Large intestine (tissue), 3 donors: ENCODE results near the gene CYB5A. TPM values are rescaled to one million over a fixed set of nuclear protein-coding genes. Genes with fewer than 3 reads are reported as not detected.

Experiments used
- DNase-seq, 2 donors: peaks; one replicate each; pipeline versions ENCODE4 v3.0.0 to v3.0.0-alpha.2; 2013
- H3K27ac ChIP-seq: one replicate; pipeline ENCODE4 v1.5.1; 2013; ENCODE audit warnings: low read length
- H3K27me3 ChIP-seq: 2 replicates; pipeline ENCODE4 v1.6.1; 2013; ENCODE audit warnings: low read length; ENCODE audit not compliant: control insufficient read depth, insufficient read depth
- H3K36me3 ChIP-seq: 2 replicates; pipeline ENCODE4 v1.6.1; 2013; ENCODE audit warnings: low read length; ENCODE audit not compliant: control insufficient read depth, insufficient read depth
- H3K4me1 ChIP-seq: one replicate; pipeline ENCODE4 v1.6.1; 2013; ENCODE audit warnings: low read length; ENCODE audit not compliant: control insufficient read depth, insufficient read depth
- H3K4me3 ChIP-seq: one replicate; pipeline ENCODE4 v1.5.1; 2013; ENCODE audit warnings: low read length
- H3K9me3 ChIP-seq: one replicate; pipeline ENCODE4 v1.6.1; 2013; ENCODE audit warnings: mild to moderate bottlenecking, low read depth, low read length, moderate library complexity; ENCODE audit not compliant: control insufficient read depth
- WGBS: methylation state at CpG from one replicate; pipeline ENCODE4 v1.1.5; 2013; ENCODE audit warnings: low lambda C conversion rate; ENCODE audit not compliant: insufficient coverage; 5-methylcytosine and 5-hydroxymethylcytosine counted together
- polyA plus RNA-seq: library from polyadenylated mRNA; unstranded; fragments of 120-200 nt; gene quantifications from one replicate; pipeline ENCODE4 v1.2.1, GENCODE V29; 2013

Gene CYB5A
- polyA plus RNA-seq, 1 donor = 112 TPM

DNA sequence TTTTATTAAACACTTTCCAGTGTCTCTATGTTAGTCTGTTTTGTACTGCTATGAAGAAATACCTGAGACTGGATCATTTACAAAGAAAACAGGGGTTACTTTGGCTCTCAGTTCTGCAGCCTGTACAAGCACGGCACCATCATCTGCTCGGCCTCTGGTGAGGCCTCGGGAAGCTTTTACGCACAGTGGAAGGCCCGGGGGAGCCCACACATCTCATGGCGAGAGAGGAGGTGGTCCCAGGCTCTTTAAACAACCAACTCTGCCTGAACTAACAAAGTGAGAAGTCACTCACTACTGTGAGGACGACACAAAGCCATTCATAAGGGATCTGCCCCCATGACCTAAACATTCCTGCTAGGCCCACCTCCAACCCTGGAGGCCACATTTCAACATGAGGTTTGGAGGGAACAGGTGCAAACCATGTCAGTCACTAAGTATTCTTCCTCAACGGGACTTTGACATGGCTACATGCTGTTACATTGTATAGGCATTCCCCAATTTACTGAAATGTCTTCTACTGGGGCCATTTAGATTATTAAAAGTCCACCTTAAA lies 26.1 kb downstream of the CYB5A start:
- WGBS = no CpG with 5 or more reads among the region's 8 CpGs
- Histone ChIP-seq H3K9me3 (no peaks in the 10 kb centered on the region), H3K36me3 (peaks cover 14% of the 10 kb centered on the region), H3K27me3 (no peaks in the 10 kb centered on the region), H3K27ac (peak overlapping the region; percentile 59), H3K4me1 (peaks cover 28% of the 10 kb centered on the region), H3K4me3 (no peak overlapping the region)
- DNase-seq = no peak

DNA sequence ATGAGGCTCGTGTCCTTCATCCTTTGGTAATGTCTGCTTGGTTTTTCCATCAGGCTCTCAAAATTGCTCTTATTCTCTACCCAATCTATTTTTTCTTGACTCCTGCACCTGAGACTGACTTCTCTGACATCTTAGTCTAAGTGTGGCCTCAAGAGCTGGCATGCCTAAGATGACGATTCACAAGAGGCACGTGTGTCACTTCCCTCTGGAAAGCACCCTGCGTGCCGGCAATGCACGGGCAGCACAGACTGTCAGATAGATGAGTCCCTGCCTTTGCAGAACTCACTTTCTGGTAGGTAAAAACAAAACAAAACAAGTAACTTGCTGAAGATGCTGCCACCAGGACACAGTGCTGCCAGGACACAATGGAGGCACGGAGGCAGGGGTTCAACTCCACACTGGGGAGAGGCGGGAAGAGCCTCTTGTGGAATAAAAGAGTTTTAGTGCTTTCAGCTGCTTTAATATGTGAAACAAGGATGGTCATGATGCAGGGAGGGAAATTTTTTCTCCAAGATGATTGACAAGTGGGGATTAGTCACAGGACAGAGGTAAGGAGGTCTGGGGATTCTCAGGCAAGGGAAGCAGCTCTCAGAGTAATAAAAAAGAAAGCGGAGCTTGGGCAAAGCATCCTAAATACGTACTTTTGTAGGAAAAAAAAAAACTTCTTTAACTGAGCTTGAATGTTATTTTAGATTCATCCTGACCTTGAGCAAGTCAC lies 27.3 kb downstream of the CYB5A start:
- H3K27ac ChIP-seq = no peak overlapping the region
- H3K4me3 ChIP-seq = no peak overlapping the region
- WGBS = 100% methylated on average over 1 of the region's 10 CpGs
- peaks cover 15% of the 10 kb centered on the region for H3K36me3 ChIP-seq
- H3K27me3 ChIP-seq = no peaks in the 10 kb centered on the region
- H3K9me3 ChIP-seq = no peaks in the 10 kb centered on the region
- peaks cover 28% of the 10 kb centered on the region for H3K4me1 ChIP-seq
- DNase-seq = no peak

DNA sequence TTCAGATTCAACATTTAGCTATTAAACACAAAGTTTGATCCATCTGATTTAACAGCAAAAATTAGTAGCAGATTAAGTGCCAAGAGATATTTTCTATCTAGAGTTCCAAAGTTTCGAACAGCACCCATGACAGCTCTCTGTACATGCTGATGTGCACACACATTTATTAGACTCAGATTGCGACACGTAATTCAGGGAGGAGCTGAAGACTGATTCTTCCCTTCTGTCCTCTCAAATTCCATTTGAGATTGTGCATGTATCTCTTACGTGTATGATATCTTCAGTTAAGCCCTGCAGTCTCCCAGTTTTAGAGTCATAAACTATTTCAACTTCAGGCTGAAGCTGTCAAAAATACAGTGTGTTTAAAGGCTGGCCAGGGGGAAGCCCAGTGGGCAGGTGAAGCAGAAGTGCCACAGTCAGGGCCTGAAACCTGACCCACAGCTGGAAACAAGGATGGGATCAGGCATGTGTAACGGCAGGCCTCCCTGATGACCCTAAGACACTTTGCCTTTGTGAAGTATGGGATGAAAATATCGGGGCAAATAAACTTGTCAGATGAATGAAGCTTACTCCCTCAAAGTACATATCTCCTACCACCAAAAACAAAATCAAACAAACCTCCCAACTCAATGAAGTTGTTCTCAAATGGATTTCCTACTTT lies 30.6 kb downstream of the CYB5A start:
- 80% methylated on average over 1 of the region's 6 CpGs for WGBS
- Histone ChIP-seq H3K36me3 (peaks cover 19% of the 10 kb centered on the region), H3K9me3 (no peaks in the 10 kb centered on the region), H3K27me3 (no peaks in the 10 kb centered on the region), H3K4me3 (no peak overlapping the region), H3K4me1 (peaks cover 6% of the 10 kb centered on the region), H3K27ac (no peak overlapping the region)
- peak in 1 of 2 donors; percentile 23 for DNase-seq

GRCh38 chr18:74259347-74259746 lies 32.4 kb downstream of the CYB5A start:
- no peaks in the 10 kb centered on the region for H3K27me3 ChIP-seq
- H3K4me3 ChIP-seq = no peak overlapping the region
- H3K36me3 ChIP-seq = peaks cover 22% of the 10 kb centered on the region
- peak in 1 of 2 donors; percentile 71 for DNase-seq
- no peaks in the 10 kb centered on the region for H3K9me3 ChIP-seq
- WGBS = 15% methylated on average over 4 of the region's 4 CpGs
- no peaks in the 10 kb centered on the region for H3K4me1 ChIP-seq
- H3K27ac ChIP-seq = no peak overlapping the region

GRCh38 chr18:74257083-74257482 lies 34.7 kb downstream of the CYB5A start:
- Histone ChIP-seq H3K27me3 (no peaks in the 10 kb centered on the region), H3K36me3 (peaks cover 24% of the 10 kb centered on the region), H3K9me3 (no peaks in the 10 kb centered on the region), H3K27ac (no peak overlapping the region), H3K4me3 (no peak overlapping the region), H3K4me1 (peaks cover 2% of the 10 kb centered on the region)
- no peak for DNase-seq
- WGBS = 83% methylated on average over 1 of the region's 7 CpGs

GRCh38 chr18:74256190-74256589 lies 35.6 kb downstream of the CYB5A start:
- no peaks in the 10 kb centered on the region for H3K9me3 ChIP-seq
- DNase-seq = no peak
- no peak overlapping the region for H3K27ac ChIP-seq
- peaks cover 17% of the 10 kb centered on the region for H3K36me3 ChIP-seq
- H3K4me1 ChIP-seq = peaks cover 7% of the 10 kb centered on the region
- no peaks in the 10 kb centered on the region for H3K27me3 ChIP-seq
- no peak overlapping the region for H3K4me3 ChIP-seq
- WGBS = 88% methylated on average over 1 of the region's 5 CpGs

DNA sequence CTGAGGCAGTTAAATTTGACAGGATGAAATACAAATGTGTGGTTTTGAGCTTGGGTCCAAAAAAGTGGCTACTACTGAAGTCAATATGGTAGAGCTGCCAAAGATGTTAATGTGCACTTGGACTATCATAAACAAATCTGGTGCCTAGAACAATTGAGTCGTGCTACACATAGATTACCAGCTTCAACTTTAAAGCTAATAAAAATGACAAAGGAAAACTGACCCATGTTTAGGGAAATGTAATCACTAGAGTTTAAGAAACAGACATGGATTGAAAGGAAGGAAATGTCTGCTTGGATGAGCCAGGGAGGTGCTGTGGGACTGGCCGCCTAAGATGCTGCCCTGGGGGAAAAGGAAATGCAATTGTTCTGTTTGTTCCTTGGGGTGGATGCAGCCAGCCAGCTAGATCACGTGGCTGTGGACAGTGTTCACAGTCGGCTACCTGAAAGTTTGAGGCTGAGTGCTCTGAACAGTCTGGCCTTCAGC lies 36.6 kb downstream of the CYB5A start:
- WGBS = no CpG with 5 or more reads among the region's 4 CpGs

GRCh38 chr18:74252039-74252395 lies 39.7 kb downstream of the CYB5A start:
- Histone ChIP-seq H3K4me1 (peaks cover 13% of the 10 kb centered on the region), H3K27me3 (no peaks in the 10 kb centered on the region), H3K27ac (peak overlapping the region; percentile 18), H3K36me3 (peaks cover 8% of the 10 kb centered on the region), H3K4me3 (no peak overlapping the region), H3K9me3 (no peaks in the 10 kb centered on the region)
- no CpG with 5 or more reads among the region's 4 CpGs for WGBS
- DNase-seq = no peak

More for the DNA sequence above, 36.6 kb downstream of the CYB5A start:
- H3K36me3 ChIP-seq = peaks cover 12% of the 10 kb centered on the region
- H3K27me3 ChIP-seq = no peaks in the 10 kb centered on the region
- H3K27ac ChIP-seq = no peak overlapping the region
- H3K4me3 ChIP-seq = no peak overlapping the region
- H3K9me3 ChIP-seq = no peaks in the 10 kb centered on the region
- peak in 1 of 2 donors; percentile 40 for DNase-seq
- H3K4me1 ChIP-seq = peaks cover 9% of the 10 kb centered on the region

DNA sequence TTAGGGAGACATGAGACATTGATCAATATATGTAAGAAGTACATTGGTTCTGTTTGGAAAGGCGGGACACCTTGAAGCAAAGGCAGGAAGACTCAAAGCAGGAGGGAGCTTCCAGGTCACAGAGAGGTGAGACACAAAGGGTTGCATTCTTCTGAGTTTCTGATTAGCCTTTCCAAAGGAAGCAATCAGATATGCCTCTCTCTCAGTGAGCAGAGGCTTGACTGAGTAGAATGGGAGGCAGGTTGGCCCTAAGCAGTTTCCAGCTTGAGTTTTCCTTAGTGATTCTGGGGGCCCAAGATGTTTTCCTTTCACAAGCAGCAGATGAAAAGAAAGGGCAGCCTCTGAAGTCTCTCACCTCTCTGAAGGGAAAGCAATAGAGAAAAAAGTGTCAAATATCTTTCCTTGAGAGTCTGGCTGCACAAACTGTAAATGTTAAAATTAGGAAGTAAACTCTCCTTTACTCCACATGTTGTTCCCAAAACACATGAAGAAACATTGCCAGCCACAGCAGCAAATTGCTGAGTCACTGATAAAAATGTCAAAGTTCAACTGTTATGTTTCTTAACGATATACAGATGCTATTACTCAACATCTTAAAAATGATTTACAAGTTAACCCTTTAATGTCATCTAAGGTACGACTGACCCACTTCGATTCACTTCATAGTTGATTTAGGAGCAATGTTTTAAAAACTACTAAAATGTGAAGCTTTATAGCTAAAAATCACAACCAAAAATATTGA lies 40.3 kb downstream of the CYB5A start:
- Histone ChIP-seq H3K36me3 (peaks cover 8% of the 10 kb centered on the region), H3K27ac (peak overlapping the region; percentile 41), H3K4me3 (no peak overlapping the region), H3K9me3 (no peaks in the 10 kb centered on the region), H3K27me3 (no peaks in the 10 kb centered on the region), H3K4me1 (peaks cover 13% of the 10 kb centered on the region)
- WGBS = 27% methylated on average over 2 of the region's 4 CpGs
- peak; percentile 58 to 78 for DNase-seq

DNA sequence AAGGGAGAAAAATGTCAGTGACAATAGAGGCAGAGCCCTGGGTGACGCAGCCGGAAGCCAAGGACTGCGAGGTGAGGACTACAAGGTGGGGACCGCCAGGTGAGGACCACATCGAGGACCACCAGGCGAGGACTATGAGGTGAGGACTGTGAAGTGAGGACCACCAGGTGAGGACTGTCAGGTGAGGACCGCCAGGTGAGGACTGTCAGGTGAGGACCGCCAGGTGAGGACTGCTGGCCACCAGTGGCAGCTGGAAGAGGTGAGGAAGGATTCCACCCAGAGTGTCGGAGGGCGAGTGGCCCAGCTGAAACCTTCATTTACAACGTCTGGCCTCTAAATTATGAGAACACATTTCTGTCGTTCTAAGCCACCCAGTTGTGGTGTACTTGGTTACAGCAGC lies 41.6 kb downstream of the CYB5A start:
- no peak for DNase-seq
- WGBS = no CpG with 5 or more reads among the region's 12 CpGs
- Histone ChIP-seq H3K36me3 (peaks cover 5% of the 10 kb centered on the region), H3K27me3 (no peaks in the 10 kb centered on the region), H3K27ac (no peak overlapping the region), H3K9me3 (no peaks in the 10 kb centered on the region), H3K4me1 (peaks cover 13% of the 10 kb centered on the region), H3K4me3 (no peak overlapping the region)
